Neural cell (in vitro differentiated cells): Measurements from ENCODE around the gene GLB1L2.
"Not testable (repeated sequence)": the region's sequence is repeated elsewhere in the genome, so short reads cannot be mapped to it uniquely, and the experiment has no call there.

Source experiments
- CTCF ChIP-seq: fragments of 450-650 bp; IDR thresholded peaks from 2 replicates; pipeline ENCODE4 v1.5.1; 2014; ENCODE audit warnings: antibody characterized with exemption, mild to moderate bottlenecking, moderate library complexity; ENCODE audit not compliant: poor library complexity, severe bottlenecking
- SMC3 ChIP-seq: fragments of 450-650 bp; conservative IDR thresholded peaks from 2 replicates; pipeline ENCODE4 v1.6.1; 2014; ENCODE audit warnings: antibody characterized with exemption, mild to moderate bottlenecking, moderate library complexity; ENCODE audit not compliant: poor library complexity

- not testable (repeated sequence) for TF ChIP-seq SMC3, CTCF
These were observed 47.4 kb upstream of the GLB1L2 start for GRCh38 chr11:134284349-134284748.
